Measurements from ENCODE around the gene LMTK2. TPM values are rescaled to one million over a fixed set of nuclear protein-coding genes. Genes with fewer than 3 reads are reported as not detected.

LMTK2 gene
- total and polyA plus RNA-seq, 10 donors, result 1.3 to 22.8 (median 18.6) TPM

DNA sequence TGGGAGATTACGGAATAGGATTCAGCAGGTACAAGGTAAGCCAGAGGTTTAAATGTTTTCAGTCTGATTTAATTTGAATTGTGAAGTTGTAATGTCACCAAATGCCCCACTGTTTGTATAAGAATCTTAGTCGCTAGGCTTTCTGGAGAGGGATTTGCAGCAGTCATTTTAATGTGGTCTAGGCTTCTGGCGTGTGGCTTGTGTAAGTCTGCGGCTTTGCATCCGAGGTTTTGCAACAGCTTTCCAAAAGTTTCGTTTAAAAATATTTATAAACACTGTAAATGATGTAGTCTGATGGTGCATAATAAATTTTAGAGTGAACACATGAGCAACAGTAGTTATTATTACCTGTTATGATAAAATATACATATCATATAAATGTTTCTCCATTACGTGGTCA is 78.4 kb downstream of the LMTK2 start:
- WGBS, 5 donors, result 77 to 94% (median 84%) methylated on average over 7 of the region's 7 CpGs

DNA sequence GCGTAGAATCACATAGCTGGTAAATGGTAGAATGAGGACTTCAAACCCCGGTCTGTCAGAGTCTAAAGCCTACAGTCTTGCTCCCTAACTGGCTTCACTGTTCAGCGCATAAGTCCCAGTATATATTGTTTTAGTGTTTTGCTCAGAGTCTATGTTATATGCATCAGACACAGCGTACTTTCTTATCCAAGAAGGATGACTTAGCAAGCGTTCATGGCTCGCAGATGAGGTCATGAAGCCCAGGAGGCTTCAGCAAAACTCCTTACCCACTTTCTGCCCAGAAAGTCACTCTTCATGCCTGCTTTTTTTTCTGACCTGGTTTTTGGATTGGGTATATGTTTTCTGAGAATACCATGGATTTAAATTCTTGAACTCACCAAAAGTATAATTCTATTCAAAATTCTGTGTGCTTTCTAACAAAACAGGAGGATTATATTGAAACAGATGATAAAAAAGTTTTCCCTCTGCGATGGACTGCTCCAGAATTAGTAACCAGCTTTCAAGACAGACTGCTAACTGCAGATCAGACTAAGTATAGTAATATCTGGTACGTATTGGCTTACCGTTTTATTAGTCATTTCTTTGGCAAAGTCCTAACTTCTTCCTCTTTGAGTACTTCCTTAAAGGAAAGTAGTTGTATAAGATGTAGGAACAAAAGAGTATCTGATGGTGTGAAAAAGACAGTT is 79.9 kb downstream of the LMTK2 start:
- no peaks in the 10 kb centered on the region for H3K27me3 ChIP-seq (replicated peaks in 1 of 7)
- no peak for DNase-seq
- peaks cover 0 to 13% (median 4%) of the 10 kb centered on the region in 6 donors for H3K4me1 ChIP-seq
- 73 to 88% (median 79%) methylated on average over 9 of the region's 9 CpGs for WGBS, 5 donors
- H3K27ac ChIP-seq, result no peak overlapping the region
- no peak for TF ChIP-seq POLR2AphosphoS5 (IDR thresholded peaks at IDR 0.05)
- TF ChIP-seq, protein P1, sequence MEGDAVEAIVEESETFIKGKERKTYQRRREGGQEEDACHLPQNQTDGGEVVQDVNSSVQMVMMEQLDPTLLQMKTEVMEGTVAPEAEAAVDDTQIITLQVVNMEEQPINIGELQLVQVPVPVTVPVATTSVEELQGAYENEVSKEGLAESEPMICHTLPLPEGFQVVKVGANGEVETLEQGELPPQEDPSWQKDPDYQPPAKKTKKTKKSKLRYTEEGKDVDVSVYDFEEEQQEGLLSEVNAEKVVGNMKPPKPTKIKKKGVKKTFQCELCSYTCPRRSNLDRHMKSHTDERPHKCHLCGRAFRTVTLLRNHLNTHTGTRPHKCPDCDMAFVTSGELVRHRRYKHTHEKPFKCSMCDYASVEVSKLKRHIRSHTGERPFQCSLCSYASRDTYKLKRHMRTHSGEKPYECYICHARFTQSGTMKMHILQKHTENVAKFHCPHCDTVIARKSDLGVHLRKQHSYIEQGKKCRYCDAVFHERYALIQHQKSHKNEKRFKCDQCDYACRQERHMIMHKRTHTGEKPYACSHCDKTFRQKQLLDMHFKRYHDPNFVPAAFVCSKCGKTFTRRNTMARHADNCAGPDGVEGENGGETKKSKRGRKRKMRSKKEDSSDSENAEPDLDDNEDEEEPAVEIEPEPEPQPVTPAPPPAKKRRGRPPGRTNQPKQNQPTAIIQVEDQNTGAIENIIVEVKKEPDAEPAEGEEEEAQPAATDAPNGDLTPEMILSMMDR (IDR thresholded peaks at IDR 0.05 in 8 of 11, conservative IDR thresholded peaks at IDR 0.05 in 3 of 11), result no peak
- TF ChIP-seq POLR2A (IDR thresholded peaks at IDR 0.05), result no peak
- H3K9me3 ChIP-seq, result no peaks in the 10 kb centered on the region
- H3K4me3 ChIP-seq, result no peak overlapping the region
- intact Hi-C loops (cut with DNase I; ENCODE audit: low total_unique reads), result no loop called here
- H3K36me3 ChIP-seq, result peaks cover 0 to 70% (median 18%) of the 10 kb centered on the region in 6 donors

More for the DNA sequence above, 78.4 kb downstream of the LMTK2 start:
- Histone ChIP-seq H3K4me3 (no peak overlapping the region), H3K27ac (no peak overlapping the region), H3K36me3 (peaks cover 0 to 63% (median 6%) of the 10 kb centered on the region in 6 donors), H3K27me3 (replicated peaks in 1 of 7) (no peaks in the 10 kb centered on the region), H3K9me3 (no peaks in the 10 kb centered on the region), H3K4me1 (peaks cover 0 to 13% (median 4%) of the 10 kb centered on the region in 6 donors)
- TF ChIP-seq POLR2A (IDR thresholded peaks at IDR 0.05), result no peak
- TF ChIP-seq, protein P1 (IDR thresholded peaks at IDR 0.05 in 8 of 11, conservative IDR thresholded peaks at IDR 0.05 in 3 of 11), result no peak
- no peak for TF ChIP-seq POLR2AphosphoS5 (IDR thresholded peaks at IDR 0.05)
- no peak for DNase-seq
- intact Hi-C loops (cut with DNase I; ENCODE audit: low total_unique reads), result no loop called here

DNA sequence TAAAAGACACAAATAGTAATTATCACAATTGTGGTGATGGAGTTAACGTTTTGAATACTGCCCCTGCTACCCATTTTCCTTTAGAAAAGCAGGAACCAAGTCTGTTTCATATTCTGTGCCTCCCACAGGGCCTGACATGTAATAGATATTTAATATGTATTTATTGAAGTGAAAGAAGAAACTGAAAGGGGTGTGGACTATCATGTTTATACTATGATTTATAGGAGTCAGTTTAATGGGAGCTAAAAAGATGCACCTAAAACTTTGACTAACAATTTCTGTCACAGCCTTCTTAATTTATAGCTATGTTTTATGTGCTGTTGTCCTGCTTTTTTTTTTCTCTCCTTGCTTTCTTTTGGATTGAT is 80.5 kb downstream of the LMTK2 start:
- intact Hi-C loops (cut with DNase I; ENCODE audit: low total_unique reads), result no loop called here
- no peaks in the 10 kb centered on the region for H3K9me3 ChIP-seq
- H3K4me1 ChIP-seq, result peaks cover 0 to 13% (median 4%) of the 10 kb centered on the region in 6 donors
- no peaks in the 10 kb centered on the region for H3K27me3 ChIP-seq (replicated peaks in 1 of 7)
- TF ChIP-seq, protein P1 (IDR thresholded peaks at IDR 0.05 in 8 of 11, conservative IDR thresholded peaks at IDR 0.05 in 3 of 11), result no peak
- no peak for TF ChIP-seq POLR2A (IDR thresholded peaks at IDR 0.05)
- no peak for TF ChIP-seq POLR2AphosphoS5 (IDR thresholded peaks at IDR 0.05)
- no peak overlapping the region for H3K4me3 ChIP-seq
- peaks cover 0 to 75% (median 23%) of the 10 kb centered on the region in 6 donors for H3K36me3 ChIP-seq
- no peak for DNase-seq
- no peak overlapping the region for H3K27ac ChIP-seq
- WGBS, 5 donors, result 35 to 56% (median 42%) methylated on average over 1 of the region's 1 CpG

DNA sequence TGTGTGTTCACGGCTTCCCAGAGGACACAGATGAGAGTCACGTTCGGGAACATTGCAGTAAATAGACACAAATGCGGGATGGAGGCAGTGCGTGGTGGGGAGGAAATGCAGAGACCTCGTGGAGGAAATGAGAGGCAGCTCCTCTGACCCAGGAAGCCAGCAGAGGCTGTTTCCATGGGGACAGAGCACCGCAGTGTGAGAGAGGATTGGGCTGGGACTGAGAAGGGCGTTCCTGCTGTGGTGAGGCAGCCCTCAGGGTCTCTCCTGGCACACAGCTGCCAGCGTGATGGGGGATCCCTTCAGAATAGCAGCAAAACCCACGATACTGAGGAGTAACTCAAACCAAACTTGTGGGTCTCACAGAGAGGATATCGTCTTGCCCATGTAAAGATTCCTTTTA is 82.9 kb downstream of the LMTK2 start:
- intact Hi-C loops (cut with DNase I; ENCODE audit: low total_unique reads), result no loop called here
- Histone ChIP-seq H3K9me3 (no peaks in the 10 kb centered on the region), H3K27me3 (replicated peaks in 1 of 7) (no peaks in the 10 kb centered on the region), H3K4me3 (no peak overlapping the region), H3K36me3 (peaks cover 0 to 93% (median 47%) of the 10 kb centered on the region in 6 donors), H3K4me1 (peaks cover 0 to 13% (median 4%) of the 10 kb centered on the region in 6 donors), H3K27ac (no peak overlapping the region)
- WGBS, 5 donors, result 85 to 92% (median 90%) methylated on average over 11 of the region's 11 CpGs
- no peak for DNase-seq
- TF ChIP-seq, protein P1 (IDR thresholded peaks at IDR 0.05 in 8 of 11, conservative IDR thresholded peaks at IDR 0.05 in 3 of 11), result no peak
